Measurements from ENCODE around the gene PRR35. TPM values are rescaled to one million over a fixed set of nuclear protein-coding genes. Genes with fewer than 3 reads are reported as not detected.

The PRR35 gene
- total RNA-seq, 2 experiments from 2014 or later = not detected

DNA sequence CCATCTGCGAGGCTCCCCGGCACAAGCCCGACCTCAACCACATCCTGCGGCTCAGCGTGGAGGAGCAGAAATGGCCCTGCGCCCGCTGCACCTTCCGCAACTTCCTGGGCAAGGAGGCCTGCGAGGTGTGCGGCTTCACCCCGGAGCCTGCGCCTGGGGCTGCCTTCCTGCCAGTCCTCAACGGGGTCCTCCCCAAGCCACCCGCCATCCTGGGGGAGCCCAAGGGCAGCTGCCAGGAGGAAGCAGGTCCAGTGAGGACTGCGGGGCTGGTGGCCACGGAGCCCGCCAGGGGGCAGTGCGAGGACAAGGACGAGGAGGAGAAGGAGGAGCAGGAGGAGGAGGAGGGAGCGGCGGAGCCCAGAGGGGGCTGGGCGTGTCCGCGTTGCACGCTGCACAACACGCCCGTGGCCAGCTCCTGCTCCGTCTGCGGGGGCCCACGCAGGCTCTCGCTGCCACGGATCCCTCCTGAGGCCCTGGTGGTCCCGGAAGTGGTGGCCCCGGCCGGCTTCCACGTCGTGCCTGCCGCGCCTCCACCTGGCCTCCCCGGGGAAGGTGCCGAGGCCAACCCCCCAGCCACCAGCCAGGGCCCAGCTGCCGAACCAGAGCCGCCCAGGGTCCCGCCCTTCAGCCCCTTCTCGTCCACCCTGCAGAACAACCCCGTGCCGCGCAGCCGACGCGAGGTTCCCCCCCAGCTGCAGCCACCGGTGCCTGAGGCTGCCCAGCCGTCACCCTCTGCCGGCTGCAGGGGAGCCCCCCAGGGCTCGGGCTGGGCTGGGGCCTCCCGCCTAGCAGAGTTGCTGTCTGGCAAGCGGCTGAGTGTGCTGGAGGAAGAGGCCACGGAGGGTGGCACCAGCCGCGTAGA is 13.1 kb upstream of the PRR35 start:
- Mint-ChIP-seq H3K27ac (no peak overlapping the region), H3K4me3 (no peak overlapping the region), H3K4me1 (no peaks in the 10 kb centered on the region), H3K36me3 (ENCODE audit: low read depth) (peaks cover 3% of the 10 kb centered on the region), H3K27me3 (no peaks in the 10 kb centered on the region), H3K9me3 (no peaks in the 10 kb centered on the region)
- ChIA-PET CTCF (no interaction called here), POLR2A (no interaction called here)
- DNase-seq = peak; percentile 52

DNA sequence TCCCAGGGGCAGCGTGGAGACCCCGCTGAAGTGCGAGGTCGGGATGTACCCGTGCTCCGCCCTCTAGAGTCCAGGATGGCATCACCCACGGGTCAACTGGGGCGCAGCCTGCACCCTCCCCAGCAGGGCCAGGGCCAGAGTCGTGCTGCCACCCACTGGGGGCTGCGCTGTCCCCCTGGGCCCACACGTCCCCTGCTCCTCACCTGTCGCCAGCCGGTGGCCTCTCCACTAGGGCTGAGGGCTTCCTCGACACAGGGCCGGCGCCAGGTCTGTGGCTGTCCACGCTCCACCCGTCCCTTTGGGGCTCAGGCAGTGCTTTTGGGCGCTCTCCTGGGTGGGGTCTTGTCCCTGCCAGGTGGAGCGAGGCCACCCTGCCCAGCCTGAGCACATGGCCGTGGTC is 11.6 kb upstream of the PRR35 start:
- ChIA-PET POLR2A (no interaction called here), CTCF (no interaction called here)
- Mint-ChIP-seq H3K4me1 (no peaks in the 10 kb centered on the region), H3K4me3 (no peak overlapping the region), H3K27ac (no peak overlapping the region), H3K27me3 (no peaks in the 10 kb centered on the region), H3K36me3 (ENCODE audit: low read depth) (no peaks in the 10 kb centered on the region), H3K9me3 (no peaks in the 10 kb centered on the region)
- no peak for DNase-seq

DNA sequence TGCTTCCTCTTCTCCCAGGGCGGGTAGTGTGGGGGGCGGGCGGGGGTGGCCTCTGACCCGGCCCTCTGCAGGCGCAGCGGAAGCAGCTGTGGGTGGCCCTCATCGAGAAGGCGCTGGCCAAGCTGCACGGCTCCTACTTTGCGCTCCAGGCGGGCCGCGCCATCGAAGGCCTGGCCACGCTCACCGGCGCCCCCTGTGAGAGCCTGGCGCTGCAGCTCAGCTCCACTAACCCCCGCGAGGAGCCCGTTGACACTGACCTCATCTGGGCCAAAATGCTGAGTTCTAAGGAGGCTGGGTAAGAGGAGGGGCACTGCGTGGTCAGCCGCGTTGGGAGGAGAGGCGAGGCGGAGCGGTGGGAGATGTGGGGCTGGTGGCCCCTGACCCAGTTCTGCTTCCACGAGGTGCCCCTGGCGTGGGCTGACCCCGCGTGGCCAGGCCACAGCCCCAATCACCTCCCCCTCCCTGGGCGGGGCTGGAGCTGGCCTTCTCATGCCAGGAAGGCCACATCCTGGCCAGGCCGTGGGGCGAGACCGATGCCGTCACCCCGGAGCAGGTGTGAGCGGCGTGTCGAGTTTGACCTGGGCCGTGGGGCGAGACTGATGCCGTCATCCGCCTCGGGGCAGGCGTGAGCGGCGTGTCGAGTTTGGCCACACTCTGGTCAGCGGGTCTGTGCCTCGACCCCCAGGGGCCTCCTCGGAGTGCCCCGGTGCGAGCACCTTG is 10.5 kb upstream of the PRR35 start:
- H3K36me3 Mint-ChIP-seq (ENCODE audit: low read depth) = no peaks in the 10 kb centered on the region
- POLR2A ChIA-PET = no interaction called here
- H3K4me1 Mint-ChIP-seq = no peaks in the 10 kb centered on the region
- H3K27ac Mint-ChIP-seq = no peak overlapping the region
- no peaks in the 10 kb centered on the region for H3K9me3 Mint-ChIP-seq
- H3K4me3 Mint-ChIP-seq = no peak overlapping the region
- DNase-seq = no peak
- no peaks in the 10 kb centered on the region for H3K27me3 Mint-ChIP-seq
- CTCF ChIA-PET = no interaction called here

DNA sequence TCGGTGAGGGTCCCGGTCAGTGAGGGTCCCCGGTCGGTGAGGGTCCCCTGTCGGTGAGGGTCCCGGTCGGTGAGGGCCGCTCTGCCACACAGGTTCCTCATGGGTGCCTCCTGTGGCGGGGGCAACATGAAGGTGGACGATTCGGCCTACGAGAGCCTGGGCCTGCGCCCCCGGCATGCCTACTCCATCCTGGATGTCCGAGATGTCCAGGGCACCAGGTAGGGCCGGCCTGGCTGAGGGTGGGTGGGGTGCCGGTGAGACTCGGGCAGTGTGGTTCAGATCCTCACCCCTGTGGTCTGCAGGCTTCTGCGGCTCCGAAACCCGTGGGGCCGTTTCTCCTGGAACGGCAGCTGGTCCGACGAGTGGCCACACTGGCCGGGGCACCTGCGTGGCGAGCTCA is 9.0 kb upstream of the PRR35 start:
- ChIA-PET POLR2A (no interaction called here), CTCF (no interaction called here)
- DNase-seq = no peak
- Mint-ChIP-seq H3K27ac (no peak overlapping the region), H3K27me3 (no peaks in the 10 kb centered on the region), H3K4me3 (no peak overlapping the region), H3K36me3 (ENCODE audit: low read depth) (no peaks in the 10 kb centered on the region), H3K9me3 (no peaks in the 10 kb centered on the region), H3K4me1 (no peaks in the 10 kb centered on the region)

DNA sequence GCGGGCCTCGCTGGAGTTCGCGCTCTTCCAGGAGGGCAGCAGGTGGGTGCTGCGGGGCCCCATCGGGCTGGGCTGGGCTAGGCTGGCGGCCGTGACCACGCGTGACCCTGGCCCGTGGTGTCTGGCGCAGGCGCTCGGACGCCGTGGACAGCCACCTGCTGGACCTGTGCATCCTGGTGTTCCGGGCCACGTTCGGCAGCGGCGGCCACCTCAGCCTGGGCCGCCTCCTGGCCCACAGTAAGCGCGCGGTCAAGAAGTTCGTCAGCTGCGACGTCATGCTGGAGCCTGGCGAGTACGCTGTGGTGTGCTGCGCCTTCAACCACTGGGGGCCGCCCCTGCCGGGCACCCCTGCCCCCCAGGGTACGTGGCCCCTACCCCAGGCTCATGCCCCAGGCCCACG is 8.0 kb upstream of the PRR35 start:
- H3K36me3 Mint-ChIP-seq (ENCODE audit: low read depth) = no peaks in the 10 kb centered on the region
- H3K4me3 Mint-ChIP-seq = no peak overlapping the region
- ChIA-PET CTCF (no interaction called here), POLR2A (no interaction called here)
- H3K27ac Mint-ChIP-seq = no peak overlapping the region
- H3K9me3 Mint-ChIP-seq = no peaks in the 10 kb centered on the region
- no peaks in the 10 kb centered on the region for H3K27me3 Mint-ChIP-seq
- no peaks in the 10 kb centered on the region for H3K4me1 Mint-ChIP-seq
- DNase-seq = no peak

DNA sequence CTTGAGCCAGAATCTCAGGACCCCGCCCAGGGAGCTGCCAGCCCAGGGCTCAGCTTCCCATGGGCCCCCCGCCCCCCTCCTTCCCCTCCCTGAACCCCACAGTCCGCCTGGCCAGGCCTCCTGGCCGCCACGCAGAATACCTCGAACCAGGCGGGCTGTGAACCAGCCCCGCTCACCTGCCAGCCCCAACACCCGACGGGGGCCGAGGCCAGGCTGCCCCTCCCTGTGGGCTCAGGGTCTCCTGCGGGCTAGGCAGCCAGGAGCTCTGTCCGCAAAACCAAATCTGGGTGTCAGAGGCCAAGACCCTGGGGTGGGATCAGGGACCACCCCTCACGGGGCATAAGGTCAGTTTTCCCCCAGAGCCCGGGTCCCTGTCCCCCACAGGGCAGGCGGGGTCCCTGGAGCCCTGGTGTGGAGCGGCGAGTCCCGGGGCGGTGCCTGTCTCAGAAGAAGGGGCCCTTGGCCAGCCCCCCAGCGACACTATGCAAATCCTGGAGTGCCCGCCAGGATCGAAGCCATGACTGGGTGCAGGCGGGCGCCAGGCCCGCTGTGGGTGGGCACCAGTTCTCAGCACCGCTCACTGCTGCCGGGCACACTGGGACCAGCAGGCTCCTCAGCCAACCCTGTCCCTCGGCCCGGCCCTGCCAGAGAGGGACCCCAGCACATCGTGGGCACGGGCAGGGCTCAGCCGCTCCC is 6.4 kb upstream of the PRR35 start:
- Mint-ChIP-seq H3K27me3 (peaks cover 3% of the 10 kb centered on the region), H3K4me3 (no peak overlapping the region), H3K36me3 (ENCODE audit: low read depth) (no peaks in the 10 kb centered on the region), H3K9me3 (no peaks in the 10 kb centered on the region), H3K27ac (no peak overlapping the region), H3K4me1 (no peaks in the 10 kb centered on the region)
- CTCF ChIA-PET = no interaction called here
- no peak for DNase-seq
- POLR2A ChIA-PET = interaction anchor here (1.0 kb wide), 1 partner anchor 27 kb away, joined by 3 read pairs; no protein-coding TSS in a partner anchor

DNA sequence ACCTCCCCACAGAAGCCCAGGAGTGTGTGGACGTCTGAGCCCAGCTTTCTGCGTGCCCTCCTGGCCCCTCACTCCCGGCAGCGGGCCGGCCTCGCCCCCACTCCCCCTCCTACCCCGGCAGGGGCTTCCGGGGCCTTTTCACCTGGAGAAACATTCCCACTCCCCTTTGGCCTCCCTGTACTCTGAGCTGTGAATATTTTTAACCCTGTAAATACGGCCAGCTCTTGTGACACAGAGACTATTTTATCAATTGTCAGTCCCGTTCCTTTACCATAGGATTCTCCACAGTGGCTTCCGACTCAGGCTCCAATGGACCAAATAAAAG is 5.9 kb upstream of the PRR35 start:
- Mint-ChIP-seq H3K4me1 (no peaks in the 10 kb centered on the region), H3K27ac (no peak overlapping the region), H3K27me3 (peaks cover 4% of the 10 kb centered on the region), H3K9me3 (no peaks in the 10 kb centered on the region), H3K36me3 (ENCODE audit: low read depth) (no peaks in the 10 kb centered on the region), H3K4me3 (no peak overlapping the region)
- DNase-seq = no peak
- CTCF ChIA-PET = no interaction called here
- POLR2A ChIA-PET = interaction anchor here (1.0 kb wide), 1 partner anchor 27 kb away, joined by 3 read pairs; no protein-coding TSS in a partner anchor

DNA sequence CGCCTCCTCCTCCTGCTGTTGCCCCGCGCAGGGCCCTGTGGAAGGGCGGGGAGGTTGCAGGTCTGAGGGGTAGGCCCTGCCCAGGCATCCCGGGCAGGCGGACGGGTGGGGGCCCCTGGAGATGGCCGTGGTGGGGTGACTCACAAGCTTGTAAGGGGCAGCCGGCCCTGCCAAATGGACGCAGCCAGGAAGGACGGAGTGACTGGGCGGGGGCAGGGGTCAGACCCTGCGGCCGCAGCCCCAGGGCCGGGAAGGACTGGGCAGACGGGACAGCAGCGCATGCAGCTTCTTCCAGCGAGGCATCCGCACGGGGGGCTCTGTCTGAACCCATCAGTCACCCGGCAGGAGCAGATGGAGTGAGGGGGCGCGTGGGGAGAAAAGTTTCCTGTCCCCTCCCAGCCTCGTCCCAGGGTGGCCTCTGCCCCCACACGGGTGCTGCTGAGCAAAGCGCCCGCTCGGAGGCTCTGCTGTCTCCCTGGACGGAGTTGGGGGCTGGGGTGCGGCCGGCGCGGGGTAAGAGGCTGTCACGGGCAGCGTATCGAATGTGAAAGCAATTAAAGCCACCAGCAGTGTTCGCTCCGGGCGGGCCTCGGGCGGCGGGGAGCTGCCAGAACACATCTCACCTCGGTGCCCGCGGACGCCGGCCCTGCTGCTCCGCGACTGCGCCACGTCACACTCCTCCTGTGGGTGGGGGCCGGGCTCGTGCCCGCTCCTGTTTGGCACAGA is 5.4 kb upstream of the PRR35 start:
- POLR2A ChIA-PET = no interaction called here
- CTCF ChIA-PET = no interaction called here
- no peak overlapping the region for H3K4me3 Mint-ChIP-seq
- no peaks in the 10 kb centered on the region for H3K9me3 Mint-ChIP-seq
- H3K4me1 Mint-ChIP-seq = no peaks in the 10 kb centered on the region
- no peak for DNase-seq
- no peaks in the 10 kb centered on the region for H3K36me3 Mint-ChIP-seq (ENCODE audit: low read depth)
- no peak overlapping the region for H3K27ac Mint-ChIP-seq
- H3K27me3 Mint-ChIP-seq = peaks cover 6% of the 10 kb centered on the region

DNA sequence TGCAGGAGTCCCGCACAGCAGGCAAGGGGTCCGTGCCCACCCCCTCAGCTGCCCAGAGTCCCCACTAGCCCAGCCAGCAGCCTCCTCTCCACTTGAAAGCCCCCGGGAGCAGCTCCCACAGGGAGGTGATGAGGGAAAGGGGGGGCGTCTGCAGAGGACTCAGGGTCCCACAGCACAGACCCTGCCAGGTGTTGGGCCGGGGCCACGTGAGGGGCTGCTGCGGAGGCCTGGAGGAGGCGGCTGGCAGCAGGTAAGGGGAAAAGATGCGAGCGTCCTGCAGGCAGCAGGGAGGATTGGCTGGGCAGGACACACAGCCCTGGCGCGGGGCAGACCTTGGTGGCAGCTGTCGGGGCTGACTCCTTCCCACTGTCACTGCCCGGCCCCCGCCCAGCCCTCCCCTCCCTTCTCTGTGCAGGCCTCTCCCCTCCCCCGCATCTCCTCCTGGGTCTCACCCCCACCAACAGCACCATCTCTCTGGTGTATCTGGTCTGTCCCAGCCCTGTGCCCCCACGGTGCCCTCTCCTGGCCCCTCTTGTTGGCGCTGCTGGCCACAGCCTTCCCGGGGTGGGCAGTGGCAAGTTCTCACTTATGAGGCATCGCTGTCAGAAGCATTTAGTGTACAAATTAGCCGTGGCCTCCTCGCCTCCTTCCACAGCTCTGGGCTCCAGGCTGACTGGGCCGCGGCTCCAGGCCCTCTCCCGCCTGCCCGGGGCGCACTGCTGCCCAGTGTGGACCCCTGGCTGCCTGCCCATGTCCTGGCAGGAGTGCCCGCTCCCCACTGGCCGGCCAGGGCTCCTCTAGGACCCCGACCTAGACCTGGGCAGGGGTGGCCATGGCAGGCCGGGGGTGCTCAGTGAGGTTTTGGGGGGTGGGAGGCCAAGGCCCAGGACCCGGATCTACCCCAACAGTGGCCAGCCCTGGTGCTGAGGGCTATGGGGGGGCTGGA is 4.4 kb upstream of the PRR35 start:
- H3K27me3 Mint-ChIP-seq = peaks cover 6% of the 10 kb centered on the region
- no peaks in the 10 kb centered on the region for H3K36me3 Mint-ChIP-seq (ENCODE audit: low read depth)
- DNase-seq = no peak
- no peaks in the 10 kb centered on the region for H3K4me1 Mint-ChIP-seq
- no peak overlapping the region for H3K4me3 Mint-ChIP-seq
- ChIA-PET POLR2A (no interaction called here), CTCF (no interaction called here)
- H3K9me3 Mint-ChIP-seq = no peaks in the 10 kb centered on the region
- no peak overlapping the region for H3K27ac Mint-ChIP-seq

DNA sequence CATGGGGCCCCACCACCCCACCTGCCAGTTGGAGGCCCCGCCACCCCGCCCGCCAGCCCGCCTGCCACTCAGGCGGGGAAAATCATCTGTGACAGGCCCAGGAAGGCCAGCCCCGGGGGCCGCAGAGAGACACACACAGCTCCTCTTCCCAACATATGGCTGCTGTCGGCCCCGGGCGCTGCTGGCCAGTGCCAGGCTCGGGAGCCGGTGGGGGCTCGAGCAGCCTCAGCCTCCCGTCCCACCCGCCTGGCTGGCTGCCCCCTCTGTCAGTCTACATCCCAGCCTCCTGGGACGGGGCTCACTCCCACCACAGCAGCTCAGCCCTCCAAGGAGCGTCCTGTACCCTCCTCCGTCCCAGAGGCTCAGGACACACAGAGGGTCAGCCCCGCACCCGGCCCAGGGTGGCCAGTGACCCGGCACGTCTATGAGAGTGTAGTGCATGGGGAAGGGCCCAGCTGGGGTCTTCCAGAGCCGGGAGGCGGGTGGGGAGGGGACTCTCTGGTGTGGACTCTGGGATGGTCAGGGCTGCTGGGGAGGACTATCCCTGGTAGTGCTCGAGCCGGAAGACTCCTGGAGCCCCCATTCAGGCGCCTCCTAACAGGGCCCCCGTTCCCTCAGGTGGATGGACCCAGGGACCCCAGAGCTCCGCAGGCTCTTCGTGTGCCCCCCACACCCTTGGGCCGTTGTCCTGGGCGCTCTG is 3.6 kb upstream of the PRR35 start:
- H3K27me3 Mint-ChIP-seq = peaks cover 8% of the 10 kb centered on the region
- H3K4me3 Mint-ChIP-seq = no peak overlapping the region
- no peaks in the 10 kb centered on the region for H3K9me3 Mint-ChIP-seq
- no peaks in the 10 kb centered on the region for H3K36me3 Mint-ChIP-seq (ENCODE audit: low read depth)
- ChIA-PET CTCF (no interaction called here), POLR2A (interaction anchor here (0.6 kb wide), 1 partner anchor 1836 kb away, joined by 3 read pairs; no protein-coding TSS in a partner anchor)
- no peak overlapping the region for H3K27ac Mint-ChIP-seq
- no peak for DNase-seq
- no peaks in the 10 kb centered on the region for H3K4me1 Mint-ChIP-seq

DNA sequence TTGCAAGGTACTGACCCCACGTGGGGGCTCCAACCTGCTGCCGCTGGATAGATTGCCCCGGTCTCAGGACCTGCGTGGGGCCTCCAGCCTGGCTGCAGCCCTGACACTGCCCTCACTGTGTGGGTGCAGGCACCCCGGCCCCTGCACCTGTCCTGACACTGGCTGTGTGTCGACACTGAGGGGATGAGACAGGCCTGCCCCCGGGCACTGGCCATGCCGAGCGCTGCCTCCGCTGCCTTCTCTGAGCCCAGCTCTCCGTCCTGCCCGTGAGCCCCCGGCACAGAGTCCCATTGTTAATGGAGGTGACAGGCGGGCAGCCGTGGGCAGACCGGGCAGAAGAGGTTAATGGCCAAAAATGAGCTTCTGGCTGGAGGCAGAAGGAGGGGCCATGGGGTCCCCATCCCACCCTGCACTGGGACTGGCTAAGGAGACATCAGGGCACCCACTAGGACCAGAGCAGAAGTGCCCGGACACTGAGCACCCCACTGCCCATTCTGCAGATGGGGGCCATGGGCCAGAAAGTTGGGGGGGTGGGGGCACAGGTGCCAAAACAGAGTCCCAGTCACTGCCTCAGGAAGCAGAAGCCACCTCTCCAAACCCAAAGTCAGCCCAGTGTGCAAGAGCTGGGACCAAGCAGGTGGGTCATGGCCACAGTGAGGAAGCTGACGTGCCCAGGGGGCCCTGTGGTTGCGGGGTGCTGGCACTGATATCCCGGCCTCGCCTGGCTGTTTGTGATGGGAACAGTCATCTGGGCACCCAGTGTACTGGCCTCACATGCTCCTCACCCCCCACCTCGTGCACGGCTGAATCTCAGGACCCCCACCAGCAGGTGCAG is 2.5 kb upstream of the PRR35 start:
- H3K27ac Mint-ChIP-seq = no peak overlapping the region
- no peak for DNase-seq
- no peaks in the 10 kb centered on the region for H3K4me1 Mint-ChIP-seq
- no peaks in the 10 kb centered on the region for H3K36me3 Mint-ChIP-seq (ENCODE audit: low read depth)
- peaks cover 12% of the 10 kb centered on the region for H3K27me3 Mint-ChIP-seq
- H3K9me3 Mint-ChIP-seq = no peaks in the 10 kb centered on the region
- ChIA-PET CTCF (interaction anchor here (0.5 kb wide), 1 partner anchor 174 kb away, joined by 3 read pairs; no protein-coding TSS in a partner anchor), POLR2A (no interaction called here)
- no peak overlapping the region for H3K4me3 Mint-ChIP-seq
